Activated CD4-positive, alpha-beta T cell treated with anti-CD3 and anti-CD28 coated beads, Interleukin-2, Interleukin-6, amounts not matched to agents 100 ng/mL and 50 ng/mL, durations not matched to agents 16 hours and 8 hours (primary cell): ENCODE data around the gene RNF151.
"Not testable (repeated sequence)": the region's sequence is repeated elsewhere in the genome, so short reads cannot be mapped to it uniquely, and the experiment has no call there.

Experiments
- DNase-seq: peaks from one replicate; pipeline ENCODE4 v3.0.0-alpha.2; 2020

Gene RNF151

DNA sequence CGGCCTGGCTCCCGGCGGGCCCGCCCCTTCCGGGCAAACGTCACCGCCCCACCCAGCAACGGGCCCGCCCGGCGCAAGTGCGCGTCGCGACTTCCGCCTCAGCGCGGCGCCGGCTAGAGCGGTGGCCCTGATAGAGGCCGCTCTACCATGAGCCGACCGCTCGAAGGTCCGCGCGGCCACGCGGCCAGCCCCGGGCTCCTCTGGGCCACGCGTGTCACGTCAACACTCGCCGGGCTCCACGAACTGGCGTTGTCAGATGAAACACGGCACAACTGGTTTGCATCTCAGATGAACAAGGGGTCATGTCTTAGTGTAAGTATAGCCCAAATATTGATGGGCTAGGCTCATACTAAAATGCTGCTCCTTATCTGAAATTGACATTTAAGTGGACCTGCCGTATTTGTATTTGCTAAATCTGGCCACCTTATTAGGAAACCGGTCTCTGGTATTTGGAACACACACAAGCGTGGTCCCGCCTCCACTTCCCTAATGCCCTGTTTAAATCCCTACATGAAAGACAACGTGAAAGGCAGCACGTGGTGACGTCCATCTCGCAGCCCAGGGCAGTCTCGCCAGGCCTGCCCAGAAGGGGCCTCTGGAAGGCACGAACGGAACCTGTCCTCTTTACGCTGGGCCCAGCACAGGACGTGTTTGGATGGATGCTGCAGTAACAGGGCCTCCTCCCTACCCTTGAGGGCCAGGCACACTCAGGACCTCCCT lies 43.3 kb downstream of the RNF151 start, which contains the start of gene ZNF598:
Gene ZNF598 (minus strand): TSS at position 31 of the 720 bp plus-strand sequence.
- peak; percentile 88 for DNase-seq

DNA sequence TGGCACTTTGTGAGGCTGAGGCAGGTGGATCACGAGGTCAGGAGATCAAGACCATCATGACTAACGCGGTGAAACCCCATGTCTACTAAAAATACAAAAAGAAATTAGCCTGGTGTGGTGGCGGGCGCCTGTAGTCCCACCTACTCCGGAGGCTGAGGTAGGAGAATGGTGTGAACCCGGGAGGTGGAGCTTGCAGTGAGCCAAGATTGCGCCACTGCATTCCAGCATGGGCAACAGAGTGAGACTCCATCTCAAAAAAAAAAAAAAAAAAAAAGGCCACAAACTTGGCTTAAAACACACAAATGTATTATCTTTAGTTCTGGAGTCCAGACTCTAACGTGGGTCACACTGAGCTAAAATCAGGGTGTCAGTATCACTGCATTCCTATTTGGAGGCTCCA lies 45.1 kb downstream of the RNF151 start:
- DNase-seq: not testable (repeated sequence)

DNA sequence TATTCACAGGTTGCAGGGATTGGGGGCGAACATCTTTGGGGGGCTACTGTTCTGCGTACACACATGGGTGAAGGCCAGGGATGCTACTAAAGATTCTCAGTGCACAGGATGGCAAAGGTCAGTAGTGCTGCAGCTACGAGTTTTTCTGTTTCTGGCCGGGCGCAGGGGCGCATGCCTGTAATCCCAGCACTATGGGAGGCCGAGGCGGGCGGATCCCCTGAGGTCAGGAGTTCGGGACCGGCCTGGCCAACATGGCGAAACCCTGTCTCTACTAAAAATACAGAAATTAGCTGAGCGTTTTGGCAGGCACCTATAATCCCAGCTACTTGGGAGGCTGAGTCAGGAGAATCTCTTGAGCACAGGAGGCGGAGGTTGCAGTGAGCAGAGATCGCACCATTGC lies 46.9 kb downstream of the RNF151 start:
- no peak for DNase-seq

DNA sequence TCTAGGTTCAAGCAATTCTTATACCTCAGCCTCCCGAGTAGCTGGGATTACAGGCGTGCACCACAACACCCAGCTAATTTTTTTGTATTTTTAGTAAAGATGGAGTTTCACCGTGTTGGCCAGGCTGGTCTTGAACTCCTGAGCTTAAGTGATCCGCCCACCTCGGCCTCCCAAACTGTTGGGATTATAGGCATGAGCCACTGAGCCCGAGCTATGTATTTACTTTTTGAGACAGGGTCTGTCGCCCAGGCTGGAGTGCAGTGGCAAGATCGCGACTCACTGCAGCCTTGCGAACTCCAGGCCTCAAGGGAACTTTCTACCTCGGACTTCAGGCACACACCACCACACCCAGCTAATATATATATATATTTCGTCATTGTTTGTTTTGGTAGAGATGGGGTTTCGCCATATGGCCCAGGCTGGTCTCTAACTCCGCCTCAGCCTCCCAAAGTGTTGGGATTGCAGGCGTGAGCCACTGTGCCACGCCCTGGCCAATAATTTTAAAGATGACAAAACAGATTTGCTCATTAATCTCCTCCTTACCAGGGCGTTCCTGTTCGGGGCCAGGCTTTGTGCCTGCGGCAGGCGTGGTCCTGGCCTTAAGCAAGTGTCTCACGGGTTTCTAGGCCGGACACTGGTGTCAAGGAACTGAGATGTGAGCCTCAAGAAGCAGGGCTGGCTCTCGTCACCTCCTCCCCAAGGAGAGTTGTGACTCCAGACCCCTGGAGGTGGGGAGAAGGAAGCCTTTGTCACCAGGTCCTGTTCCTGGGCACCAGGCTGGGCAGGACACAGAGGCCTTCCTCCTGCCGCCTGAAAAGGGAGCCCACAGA lies 48.7 kb downstream of the RNF151 start:
- DNase-seq: no peak

DNA sequence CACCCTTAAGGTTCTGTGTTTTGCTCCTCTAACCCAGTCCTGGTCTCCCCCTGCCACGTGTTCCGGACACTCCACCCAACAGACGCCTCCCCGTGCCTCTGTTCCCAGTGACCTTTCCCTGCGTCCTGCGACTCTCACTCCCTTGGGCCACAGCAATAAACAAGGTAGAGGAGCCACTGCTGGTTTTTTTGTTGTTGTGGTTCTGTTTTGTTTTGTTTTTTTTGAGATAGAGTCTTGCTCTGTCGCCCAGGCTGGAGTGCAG lies 49.2 kb downstream of the RNF151 start:
- no peak for DNase-seq

DNA sequence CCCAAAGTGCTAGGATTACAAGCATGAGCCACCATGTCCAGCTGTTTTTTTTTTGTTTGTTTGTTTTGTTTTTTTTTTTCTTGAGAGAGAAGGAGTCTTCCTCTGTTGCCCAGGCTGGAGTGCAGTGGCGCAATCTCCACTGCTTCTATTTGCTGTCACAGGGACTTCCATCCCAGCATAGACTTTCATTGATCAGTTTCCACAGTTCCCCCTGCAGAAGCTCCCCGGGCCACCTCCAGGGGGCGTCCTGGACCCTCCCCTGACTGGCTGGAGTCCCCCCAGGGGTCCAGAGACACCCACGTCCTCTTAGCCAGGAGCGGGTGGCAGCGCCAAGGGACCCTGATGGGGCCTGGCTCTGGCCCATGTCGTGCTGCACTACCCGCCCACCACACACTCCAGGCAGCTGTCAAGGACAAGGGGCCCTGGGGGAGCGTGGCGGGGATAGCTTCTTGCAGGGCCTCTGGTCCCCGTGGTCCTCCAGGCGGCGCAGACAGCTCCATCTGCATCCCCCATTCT lies 49.8 kb downstream of the RNF151 start:
- no peak for DNase-seq
